Activated effector memory CD4-positive, alpha-beta T cell treated with Interleukin-2 at 50 U/mL for 16 hours (primary cell): ENCODE results near the gene APBB2.
"Not testable (repeated sequence)": the region's sequence is repeated elsewhere in the genome, so short reads cannot be mapped to it uniquely, and the experiment has no call there.

Experiments
- DNase-seq: peaks from one replicate; pipeline ENCODE4 v3.0.0-alpha.2; 2020

Gene APBB2

DNA sequence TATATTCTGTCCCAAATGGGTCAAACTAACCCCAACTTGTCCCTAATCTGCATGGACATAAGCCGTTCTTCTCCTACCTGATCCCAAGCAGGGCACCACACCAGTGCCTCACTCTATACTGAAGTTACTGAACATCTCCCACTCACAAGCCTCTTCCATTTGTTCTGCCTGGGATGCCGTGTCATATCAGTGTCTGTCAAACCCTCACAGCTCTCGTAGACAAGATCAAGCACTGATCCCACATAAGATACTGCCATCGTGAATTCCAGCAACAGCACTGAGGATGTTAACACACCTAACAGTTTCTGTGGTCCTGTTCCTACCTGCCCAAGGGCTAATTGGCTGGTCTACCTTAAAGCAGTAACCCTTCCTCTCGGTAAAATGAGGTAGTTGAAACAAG lies 162.1 kb downstream of the APBB2 start:
- no peak for DNase-seq

DNA sequence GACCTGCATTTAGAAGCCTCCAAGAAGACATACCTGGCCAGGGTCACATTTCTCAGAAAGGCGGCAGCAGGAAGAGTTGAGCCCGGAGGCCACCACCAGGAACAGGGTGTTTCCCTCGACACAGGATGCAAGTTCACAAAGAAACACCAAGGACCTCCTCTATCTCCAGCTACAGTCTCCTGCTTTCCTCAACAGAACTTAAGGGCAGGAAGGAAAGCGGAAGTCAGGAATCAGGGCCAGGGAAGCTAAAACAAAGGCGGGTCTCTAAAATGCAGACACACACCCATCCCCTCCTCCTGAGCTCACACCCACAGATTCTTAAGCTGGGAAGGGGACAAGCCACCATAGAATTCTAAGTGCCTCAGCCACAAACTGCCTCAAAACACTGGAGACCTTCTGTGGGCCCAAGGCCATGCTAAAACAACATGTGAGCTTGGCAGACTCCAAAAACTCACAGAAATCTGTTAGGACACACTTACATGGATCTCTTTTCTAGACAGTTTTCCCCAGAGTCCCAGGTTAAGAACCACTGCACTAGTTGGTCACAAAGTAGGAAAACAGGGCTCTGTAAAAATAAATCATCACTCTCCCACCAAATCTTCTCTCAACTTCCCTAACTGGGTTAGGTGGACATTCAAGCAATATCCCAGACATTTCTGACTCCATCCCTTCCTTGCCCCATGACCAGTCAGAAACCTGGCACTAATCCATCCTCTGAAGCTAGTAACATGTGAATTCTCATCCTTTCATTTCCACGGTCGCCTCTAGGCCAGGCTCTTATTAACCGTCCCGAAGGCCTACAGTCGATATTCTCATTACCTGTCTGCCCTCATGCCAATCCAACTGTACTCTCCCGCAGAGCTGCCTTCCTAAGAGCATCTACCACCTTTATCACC lies 163.2 kb downstream of the APBB2 start:
- no peak for DNase-seq

DNA sequence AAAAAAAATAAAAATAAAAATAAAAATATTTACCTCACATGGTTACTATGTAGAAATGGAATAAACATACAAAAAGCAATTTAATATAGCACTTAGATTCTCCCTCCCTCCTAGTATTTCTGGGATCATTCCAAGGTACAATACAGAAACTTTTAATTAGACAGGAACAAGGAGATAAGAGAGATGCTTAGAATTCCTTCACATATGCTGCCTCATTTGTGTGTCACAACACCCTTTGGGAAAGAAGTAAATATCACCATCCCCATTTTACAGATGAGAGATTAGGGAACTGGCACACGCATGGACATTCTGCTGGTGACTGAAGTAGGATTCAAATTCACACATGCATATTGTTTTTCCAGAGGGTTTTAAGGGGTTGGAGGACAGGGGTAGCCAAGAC lies 164.2 kb downstream of the APBB2 start:
- no peak for DNase-seq

DNA sequence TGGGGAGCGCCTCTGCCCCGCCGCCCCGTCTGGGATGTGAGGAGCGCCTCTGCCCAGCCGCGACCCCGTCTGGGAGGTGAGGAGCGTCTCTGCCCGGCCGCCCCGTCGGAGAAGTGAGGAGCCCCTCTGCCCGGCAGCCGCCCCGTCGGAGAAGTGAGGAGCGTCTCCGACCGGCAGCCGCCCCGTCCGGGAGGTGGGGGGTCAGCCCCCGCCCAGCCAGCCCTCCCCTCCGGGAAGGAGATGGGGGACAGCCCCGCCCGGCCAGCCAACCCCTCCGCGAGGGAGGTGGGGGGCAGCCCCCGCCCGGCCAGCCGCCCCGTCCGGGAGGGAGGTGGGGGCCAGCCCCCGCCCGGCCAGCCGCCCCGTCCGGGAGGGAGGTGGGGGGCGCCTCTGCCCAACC lies 165.2 kb downstream of the APBB2 start:
- DNase-seq = not testable (repeated sequence)

DNA sequence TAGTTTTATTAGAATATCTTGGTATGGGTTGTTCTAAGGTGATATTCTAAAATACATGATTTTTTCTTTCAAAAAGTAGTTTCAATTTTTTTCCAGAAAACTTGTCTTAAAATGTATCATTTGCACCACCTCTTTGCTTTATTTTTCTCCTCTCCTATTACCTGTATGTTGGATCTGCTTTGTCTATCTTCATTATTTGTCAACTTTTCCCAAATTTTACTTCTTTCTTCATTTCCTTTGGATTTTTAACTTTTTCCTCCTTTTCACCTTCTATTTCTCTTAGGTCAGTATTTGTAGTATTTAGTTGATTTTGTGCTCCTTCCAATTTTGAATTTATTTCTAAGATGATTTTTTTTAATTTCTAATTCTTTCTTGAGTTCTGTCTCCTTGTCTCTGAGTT lies 169.6 kb downstream of the APBB2 start:
- DNase-seq = no peak

DNA sequence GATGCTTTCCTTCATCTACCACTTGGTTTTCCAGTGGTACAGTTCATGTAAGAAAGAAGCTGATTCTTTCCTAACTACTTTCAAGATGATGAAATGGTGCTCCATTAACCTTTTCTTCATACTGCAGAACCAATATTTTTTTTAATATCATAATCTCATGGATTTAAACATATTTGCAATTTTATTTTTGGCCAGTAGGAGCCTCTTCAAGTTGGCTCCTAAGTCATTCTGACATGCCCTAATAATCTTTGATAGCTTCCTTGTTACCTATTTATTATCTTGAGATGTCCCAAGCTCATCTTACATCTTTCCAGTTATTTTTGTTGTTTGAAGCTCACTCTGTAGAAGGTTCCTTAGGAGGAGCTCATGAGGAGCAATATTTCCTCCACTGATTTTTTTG lies 170.2 kb downstream of the APBB2 start:
- DNase-seq = no peak

DNA sequence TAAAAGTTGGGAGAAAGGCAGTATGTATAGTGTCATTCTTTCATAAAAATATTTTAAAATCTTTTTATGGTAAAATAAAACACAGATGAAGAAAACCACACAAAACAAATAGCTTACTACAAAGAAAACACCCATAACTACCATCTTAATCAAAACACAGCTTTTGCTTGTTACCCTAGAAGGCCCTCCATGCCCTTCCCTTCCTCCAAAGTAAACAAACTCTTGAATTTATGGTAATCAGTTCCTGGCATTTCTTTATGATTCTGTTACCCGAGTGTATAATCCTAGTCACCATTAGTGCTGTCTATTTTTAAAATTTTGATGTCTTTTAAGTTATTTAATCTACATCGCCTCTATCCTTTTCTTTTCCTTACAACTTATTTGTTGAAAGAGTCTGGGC lies 170.9 kb downstream of the APBB2 start:
- no peak for DNase-seq

DNA sequence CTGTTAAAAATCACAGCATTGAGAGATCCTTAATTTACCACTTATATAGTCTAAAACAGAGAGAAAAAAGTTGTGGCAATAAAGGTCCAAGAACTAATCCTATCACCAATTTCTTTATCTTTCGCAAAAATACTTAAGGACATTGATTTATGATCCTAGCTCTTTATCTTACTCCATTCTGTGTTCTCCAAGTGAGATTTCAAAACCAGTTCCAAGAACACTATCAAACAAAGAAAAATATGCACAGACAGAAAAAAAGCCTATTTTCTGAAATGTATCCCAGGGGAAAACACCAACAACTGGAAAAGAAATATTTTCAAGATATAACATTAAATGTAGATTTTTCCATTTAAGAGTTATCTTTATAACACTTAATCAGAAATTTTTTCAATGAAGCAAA lies 172.8 kb downstream of the APBB2 start:
- no peak for DNase-seq

DNA sequence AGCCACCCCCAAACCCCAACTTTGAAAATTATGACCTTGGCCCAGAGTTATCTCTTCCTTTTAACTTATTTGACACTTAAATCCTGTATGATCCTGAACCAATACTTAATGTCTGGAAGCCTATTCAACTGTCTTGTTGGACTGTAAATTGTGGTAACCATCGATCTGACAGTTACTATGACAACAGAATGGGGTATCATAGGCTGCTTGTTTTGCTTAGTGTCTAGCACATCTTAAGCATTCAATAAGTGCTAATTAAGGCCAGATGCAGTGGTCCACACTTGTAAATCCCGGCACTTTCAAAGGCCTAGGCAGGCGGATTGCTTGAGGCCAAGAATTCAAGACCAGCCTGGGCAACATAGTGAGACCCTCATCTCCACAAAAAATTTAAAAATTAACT lies 175.0 kb downstream of the APBB2 start:
- DNase-seq = no peak

DNA sequence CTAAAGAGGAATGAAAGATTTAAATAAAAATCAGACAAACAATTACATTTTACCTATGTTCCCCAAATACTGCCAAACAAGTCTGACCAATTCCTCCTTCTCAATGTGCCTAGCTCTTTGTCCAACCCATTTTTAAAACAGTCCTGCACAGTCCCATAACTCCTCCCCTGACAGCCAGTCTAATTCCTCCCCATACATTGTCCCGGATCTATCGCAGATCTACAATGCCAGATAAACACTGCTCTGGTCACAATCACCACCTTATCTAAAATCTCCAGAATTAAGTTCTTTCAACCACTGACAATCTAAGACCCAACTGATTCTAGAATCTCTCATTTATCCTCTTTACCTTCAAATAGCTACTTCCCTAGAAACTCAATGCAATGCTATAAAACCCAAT lies 176.0 kb downstream of the APBB2 start:
- DNase-seq = no peak

DNA sequence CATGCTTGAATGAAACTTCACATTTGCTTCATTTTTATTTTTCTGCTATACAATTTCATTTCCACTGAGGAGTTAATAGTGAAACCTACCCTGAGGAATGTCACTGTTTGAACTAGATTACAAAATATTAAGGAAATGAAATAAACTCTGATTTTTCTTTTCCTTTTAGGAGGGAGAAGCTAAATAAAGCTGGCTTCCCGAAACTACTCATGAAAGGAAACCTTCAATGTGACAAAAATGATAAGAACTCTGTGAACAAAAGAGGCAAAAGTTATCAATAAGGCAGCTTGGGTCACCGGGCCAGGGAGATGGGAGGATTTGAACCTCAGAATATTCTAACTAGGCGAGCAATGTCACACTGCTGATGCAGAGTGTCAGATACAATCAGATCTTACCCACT lies 185.2 kb downstream of the APBB2 start:
- DNase-seq = no peak

DNA sequence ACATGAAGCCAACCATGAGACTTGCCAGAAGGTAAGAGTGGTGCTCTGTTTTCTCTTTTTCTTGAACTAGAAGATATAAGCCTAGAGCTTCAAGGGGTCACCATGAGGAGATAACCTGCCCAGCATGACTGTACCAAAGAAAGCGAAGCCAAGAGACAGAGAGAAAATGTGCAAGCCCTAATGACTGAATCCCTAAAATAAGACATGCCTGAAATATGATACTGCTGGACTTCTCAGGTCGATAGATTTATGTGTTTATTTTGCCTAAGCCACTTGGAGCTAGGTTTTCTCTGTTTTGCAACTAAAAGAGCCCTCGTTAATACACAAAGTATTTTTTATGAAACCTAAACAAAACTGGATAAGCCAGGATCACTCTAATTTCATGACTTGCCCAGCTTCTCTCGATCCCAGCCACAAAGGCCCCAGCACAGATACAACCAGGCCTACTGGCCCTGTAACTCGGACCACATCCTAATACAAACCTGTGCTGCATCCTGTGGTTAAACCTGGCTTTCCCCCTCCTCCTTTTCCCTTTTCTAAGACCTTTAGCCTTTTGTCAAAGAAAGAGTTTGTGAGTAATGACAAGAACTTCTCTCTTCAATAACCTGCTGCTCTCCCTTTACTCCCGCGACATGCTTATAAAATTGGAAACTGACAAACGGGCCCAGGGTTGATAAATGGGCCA lies 185.8 kb downstream of the APBB2 start:
- DNase-seq = no peak

DNA sequence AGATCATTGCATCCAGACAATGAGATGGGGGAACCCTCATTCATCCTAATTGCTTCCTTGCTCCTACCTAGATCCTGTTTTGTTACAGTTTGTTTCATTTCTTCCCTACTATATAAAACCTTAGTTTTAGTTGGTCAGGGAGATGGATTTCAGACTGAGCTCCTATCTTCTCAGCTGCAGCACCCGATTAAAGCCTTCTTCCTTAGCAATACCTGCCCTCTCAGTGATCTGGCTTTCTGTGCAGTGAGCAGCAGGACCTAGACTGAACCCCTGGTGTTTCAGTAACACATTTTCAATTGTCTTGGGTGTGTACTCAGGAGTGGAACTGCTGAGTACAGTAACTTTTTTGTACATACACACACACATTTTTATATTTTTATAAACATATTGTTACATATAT lies 187.4 kb downstream of the APBB2 start:
- DNase-seq = no peak

DNA sequence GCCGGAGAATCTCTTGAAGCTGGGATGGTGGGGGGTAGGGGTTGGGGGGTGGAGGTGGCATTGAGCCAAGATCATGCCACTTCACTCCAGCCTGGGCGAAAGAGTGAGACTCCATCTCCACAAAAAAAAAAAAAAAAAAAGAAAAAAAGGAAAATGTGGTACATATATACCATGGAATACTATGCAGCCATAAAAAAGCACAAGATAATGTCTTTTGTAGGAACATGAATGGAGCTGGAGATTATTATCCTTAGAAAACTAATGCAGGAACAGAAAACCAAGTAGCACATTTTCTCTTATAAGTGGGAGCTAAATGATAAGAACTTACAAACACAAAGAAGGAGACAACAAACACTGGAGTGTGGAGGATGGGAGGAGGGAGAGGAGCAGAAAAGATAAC lies 188.5 kb downstream of the APBB2 start:
- DNase-seq = no peak

DNA sequence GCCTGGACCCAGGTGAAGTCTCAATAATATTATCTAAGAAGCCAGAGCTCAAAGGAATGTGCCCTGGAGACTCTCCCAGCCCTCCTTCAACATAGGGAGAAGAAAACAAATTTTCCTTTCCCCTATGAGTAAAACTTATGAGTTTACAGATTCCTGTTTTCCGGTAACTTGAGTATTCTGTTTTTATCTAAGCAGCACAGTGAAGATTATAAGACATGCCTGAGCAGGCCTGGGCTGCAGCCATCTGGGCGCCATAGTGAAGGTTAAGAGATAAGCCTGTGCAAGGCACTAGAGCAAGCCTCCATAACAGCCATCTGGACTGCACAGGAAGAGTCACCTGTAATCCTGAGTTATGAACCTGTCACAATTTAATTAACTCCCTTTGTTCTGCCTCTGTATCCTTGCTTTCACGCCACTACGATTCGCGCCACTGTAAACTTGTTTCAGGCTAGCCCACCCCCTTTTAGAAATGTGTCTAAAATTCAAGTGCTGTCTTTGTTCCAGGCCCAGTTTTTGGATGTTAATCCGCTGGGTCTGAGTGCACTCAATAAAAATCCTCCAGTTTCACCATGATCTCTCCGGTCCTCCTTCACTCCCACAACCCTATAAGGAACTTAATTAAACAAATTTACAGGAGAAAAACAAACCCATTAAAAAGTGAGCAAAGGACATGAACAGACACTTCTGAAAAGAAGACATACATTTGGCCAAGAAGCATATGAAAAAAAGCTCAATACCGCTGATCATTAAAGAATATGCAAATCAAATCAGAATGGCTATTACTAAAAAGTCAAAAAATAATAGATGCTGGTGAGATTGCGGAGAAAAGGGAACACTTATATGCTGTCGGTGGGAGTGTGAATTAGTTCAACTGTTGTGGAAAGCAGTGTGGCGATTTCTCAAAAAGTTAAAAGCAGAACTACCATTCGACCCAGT lies 189.5 kb downstream of the APBB2 start:
- no peak for DNase-seq

DNA sequence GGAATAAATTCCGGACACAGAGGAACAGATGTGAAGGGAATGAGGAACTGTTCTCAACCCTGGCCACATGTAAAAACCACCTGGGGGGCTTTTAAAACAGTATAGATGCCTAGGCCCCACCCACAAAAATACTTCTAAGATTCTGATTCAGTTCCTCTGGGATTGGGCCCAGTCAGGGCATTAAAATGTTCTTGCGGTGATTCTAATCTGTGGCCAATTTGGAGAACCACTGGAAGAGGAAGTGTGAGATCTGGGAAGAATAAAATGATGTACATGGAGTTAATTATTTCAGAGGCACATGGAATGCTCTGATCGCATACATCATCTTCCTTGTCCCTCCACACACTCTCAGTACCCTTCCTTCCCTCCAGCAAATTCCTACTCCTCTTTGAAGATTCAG lies 192.2 kb downstream of the APBB2 start:
- no peak for DNase-seq

DNA sequence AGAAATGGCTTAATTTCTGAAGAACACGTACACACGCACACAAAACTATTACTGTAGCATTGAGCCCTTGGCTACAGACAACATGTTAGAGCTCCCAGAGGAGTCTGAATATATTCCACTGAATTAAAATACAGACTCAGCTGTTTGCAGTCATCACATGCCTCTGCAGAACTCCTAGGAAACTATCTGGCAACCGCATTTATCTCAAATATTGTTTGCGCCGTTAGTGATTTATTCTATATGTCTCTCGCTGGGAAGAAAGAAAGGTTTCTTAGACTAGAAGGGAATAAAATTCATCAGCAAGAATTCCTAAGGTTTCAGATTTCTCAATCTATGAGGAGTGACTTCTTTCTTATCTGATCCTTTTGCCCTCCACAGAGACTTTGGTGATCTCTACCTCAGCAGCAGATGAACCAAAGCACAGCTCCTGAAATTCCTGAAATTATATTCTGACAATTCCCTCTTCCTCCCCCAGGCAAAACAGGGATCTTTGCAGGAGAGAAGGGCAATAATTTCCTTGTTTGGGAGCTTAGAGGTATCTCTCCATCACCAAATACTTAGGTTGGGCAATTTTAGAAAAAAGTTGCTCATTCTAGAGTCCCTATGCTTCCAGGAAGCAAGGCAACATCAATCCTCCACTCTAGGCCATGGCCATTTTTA lies 199.2 kb downstream of the APBB2 start:
- no peak for DNase-seq

DNA sequence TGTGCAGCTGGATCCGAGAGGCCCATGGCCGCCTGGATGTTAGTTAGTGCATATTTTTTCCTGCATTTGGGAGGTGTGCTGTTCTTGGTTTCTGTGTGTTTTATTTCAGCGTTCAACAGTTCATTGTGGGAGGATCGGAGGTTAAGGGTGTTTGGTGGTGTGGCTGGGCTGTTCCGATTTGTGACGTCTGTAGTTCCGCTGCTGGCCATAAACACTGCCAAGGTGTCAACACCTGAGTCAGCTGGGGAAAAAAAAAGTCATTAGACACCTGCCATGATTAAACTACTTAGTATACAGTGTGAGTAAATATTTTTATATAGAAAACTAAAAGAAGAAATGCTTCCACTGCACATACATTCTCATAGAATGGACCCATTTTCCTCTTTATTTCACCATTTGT lies 200.2 kb downstream of the APBB2 start:
- DNase-seq = no peak

DNA sequence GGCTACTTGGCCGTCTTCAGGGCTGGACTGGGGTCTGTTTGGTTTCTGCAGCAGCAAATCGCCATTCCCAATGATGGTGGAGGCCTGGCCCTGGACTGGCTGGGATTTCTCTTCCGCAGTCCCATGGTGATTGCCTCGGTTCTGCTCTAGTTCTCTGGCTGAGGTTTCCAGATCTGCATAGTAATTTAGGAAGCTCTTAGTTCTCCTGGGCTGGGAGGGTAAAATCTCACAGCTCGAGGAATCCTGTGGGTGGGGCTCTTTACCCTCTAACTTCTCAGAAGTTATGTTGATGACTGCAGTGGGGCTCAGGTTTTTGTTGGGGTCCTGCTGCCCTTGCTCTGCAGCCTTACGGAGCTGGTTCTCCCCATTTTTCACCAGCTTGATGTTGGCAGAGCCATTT lies 200.6 kb downstream of the APBB2 start:
- DNase-seq = no peak

DNA sequence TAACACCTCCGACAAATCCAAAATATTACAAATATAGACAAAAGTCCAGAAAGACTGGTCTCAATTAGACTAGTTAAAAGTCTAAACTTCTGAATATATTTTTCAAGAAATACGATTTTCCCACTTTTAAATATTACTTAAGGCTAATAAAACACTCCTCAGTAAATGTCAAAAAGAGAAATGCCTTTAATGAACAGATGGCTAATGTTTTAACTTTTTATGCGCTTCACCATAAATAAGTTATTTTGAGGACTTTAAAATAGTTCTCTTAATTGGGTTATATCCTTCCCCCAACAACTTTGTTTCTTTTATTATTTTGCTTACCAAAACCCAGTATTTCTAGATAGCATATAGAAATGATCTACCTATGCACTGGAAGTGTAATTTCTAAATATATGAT lies 201.4 kb downstream of the APBB2 start:
- DNase-seq = no peak

DNA sequence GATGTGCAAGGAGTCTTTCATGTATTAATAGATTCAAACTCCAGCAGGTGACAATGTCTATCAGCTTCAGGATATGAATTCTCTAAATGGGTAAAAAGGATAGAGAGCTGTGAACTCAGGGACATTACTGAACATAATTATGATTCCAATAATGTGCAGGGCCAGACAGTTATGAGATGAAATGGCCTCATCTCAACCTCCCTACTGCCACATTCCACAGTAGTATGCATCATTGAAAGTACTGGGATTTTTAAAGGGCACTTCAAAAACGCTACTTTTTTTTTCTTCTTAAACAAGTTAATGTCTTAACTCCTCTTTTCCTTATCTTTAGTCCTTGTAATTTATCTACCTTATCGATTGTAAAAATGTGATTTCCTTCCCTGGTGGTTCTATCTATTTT lies 202.0 kb downstream of the APBB2 start:
- DNase-seq = no peak

DNA sequence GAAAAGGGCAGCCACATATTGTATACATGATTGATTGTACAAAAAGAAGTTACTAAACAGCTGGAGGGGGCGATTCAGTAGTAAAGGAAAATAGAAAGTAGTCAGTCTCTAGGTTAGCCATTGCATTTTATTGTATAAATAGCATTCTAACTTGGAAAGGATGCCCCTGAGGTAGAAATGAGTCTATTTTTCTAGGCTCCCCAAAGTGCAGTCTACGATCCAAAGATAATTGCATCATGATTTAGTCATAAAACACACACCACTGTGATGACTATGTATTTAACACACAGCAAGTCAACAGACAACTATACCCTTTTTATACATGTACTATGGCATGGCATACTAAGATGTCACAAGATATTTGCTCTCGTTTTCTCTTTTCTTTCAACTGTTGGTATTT lies 204.9 kb downstream of the APBB2 start:
- no peak for DNase-seq

DNA sequence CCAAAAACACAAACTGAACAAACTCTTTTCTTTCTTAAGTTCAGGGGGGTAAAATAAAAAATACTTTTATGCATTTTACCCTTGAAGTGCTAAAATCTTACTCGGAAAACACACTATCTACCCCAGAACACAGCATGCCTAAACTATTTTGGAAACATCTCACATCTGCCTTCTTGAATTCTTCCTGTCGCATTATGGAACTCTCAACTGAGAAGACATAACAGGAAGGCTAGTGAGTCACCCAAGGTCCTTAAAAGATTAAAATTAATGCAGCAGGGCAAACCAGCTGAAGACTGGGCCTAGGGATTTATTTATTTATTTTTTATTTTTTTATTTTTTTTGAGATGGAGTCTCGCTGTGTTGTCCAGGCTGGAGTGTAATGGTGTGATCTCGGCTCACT lies 208.2 kb downstream of the APBB2 start:
- no peak for DNase-seq
